GM18498 (cell line): ENCODE results near the gene GABARAPL1.
A peak's percentile ranks its signal among the peaks of the same experiment; 100 is the strongest.
"Not testable (repeated sequence)": the region's sequence is repeated elsewhere in the genome, so short reads cannot be mapped to it uniquely, and the experiment has no call there.

ENCODE experiments used
- ATAC-seq: cut with Tn5 transposase; IDR thresholded peaks from one replicate; pipeline ENCODE4 v1.9.1; 2021; ENCODE audit warnings: mild to moderate bottlenecking, moderate library complexity; ENCODE audit not compliant: unreplicated experiment

The GABARAPL1 gene

DNA sequence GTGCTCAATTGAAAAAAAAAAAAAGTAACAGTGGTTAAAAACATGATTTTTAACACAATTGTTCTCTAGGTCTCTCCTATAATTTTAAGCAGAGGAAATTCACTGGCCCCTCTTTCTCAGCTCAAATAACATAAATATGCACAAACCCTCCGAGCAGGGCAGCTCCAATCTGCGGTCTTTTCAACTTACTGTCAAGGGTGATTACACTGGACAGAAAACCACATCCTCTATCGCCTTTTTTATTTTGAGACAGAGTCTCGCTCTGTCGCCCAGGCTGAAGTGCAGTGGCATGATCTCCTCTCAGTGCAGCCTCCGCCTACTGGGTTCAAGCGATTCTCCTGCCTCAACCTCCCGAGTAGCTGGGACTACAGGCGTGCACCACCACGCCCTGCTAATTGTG is 16.5 kb upstream of the GABARAPL1 start:
- peak; percentile 90 for ATAC-seq

DNA sequence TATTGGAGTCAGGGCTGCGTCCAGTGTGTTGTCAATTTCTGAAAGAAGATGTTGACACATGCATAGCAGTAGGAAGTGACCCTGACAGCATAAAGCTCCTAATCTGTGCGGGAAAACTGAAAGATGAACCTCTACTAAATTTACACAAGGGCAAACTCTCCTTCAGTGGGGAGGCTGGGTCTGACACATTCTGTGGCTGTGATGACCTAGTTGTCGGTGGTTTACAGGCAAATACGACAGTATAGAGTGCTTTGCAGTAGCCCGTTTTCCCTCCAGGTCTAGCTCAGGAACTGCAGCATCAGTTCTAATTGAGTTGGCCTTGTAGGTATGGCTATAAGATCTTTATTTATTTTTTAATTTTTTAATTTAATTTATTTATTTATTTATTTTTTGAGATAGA is 14.8 kb upstream of the GABARAPL1 start:
- ATAC-seq: no peak

DNA sequence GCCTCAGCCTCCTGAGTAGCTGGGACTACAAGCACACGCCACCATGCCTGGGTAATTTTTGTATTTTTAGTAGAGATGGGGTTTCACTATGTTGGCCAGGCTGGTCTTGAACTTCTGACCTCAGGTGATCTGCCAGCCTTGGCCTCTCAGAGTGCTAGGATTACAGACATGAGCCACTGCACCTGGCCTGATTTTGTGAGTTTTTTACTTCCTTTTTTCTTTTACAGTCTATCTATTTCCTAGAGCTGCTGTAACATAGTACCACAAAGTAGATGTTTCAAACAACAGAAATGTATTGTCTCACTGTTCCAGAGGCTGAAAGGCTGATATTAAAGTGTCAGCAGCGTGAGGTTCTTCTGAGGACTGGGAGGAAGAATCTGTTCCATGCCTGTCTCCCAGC is 8.2 kb upstream of the GABARAPL1 start:
- not testable (repeated sequence) for ATAC-seq

GRCh38 chr12:10205220-10205807 is 7.4 kb upstream of the GABARAPL1 start:
- ATAC-seq: no peak

GRCh38 chr12:10207136-10207535 is 5.5 kb upstream of the GABARAPL1 start:
- ATAC-seq: no peak

DNA sequence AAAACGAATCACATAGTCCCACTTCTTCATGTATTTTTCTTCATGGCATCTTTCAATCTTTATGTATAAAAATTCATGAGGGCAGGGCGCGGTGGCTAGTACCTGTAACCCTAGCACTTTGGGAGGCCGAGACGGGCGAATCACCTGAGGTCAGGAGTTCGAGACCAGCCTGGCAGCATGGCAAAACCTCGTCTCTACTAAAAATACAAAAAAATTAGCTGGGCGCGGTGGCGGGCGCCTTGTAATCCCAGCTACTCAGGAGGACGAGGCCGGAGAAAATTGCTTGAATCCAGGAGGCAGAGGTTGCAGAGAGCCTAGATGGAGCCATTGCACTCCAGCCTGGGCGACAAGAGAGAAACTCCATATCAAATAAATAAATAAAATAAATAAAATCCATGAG is 2.5 kb upstream of the GABARAPL1 start:
- ATAC-seq: no peak

DNA sequence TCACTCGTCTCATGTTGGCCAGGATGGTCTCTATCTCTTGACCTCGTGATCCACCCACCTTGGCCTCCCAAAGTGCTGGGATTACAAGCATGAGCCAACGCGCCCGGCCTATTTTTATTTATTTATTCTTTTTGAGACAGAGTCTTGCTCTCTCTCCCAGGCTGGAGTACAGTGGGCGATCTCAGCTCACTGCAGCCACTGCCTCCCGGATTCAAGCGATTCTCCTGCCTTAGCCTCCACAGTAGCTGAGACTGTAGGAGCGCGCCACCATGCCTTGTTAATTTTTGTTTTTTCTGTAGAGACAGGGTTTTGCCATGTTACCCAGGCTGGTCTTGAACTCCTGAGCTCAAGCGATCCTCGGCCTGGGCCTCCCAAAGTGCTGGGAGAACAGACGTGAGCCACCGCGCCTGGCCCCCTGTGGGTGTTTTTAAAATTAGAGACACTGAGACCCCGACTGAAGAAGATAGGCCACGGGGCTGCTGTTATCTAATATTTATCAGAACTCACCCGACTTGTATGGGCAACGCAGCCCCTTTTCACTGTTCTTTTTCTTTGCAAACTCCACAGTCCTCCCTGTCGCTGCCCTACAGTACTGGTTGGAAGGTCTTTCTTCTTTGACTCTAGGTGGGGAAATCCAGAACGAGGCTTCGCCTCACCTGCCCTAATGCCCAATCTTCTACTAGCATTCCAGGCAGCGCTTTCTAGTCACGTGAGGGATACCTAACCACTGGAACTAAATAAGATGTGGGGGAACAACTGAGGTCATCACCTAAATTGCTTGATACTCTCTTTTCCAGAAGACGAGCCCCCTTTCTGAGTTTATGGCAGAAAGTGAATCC is 1.4 kb upstream of the GABARAPL1 start:
- no peak for ATAC-seq

DNA sequence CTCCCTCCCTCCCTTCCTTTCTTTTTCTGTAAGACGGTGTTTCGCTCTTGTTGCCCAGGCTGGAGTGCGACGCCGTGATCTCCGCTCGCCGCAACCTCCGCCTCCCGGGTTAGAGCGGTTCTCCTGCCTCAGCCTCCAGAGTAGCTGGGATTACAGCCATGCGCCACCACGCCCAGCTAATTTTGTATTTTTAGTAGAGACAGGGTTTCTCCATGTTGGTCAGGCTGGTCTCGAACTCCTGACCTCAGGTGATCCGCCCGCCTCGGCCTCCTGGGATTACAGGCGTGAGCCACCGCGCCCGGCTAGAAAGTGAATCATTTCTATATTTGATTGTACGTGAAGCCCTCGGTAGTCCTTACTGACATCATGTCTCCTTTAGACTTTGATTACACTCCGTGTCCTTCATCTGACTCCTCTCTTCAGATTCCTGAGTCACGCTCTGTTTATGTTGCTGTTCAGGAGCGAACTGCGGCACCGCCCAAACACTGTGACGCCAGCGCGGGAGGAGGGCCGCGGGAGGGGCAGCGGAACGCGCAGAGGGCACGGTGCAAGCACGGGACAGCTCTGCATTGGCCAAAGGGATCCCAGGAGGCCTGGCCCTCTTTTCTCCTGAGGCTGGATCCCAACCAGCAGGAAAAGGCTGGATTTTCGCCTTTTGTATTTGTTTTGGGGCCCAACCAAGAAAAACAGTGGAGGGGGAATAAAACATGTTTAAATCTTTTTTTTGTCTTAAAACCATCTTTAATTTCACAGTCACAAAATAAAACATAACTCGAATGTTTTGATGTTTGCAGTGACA is 538 bp upstream of the GABARAPL1 start:
- ATAC-seq: peak; percentile 78

GRCh38 chr12:10213168-10214135 is 775 bp downstream of the GABARAPL1 start:
- peak; percentile 60 for ATAC-seq

GRCh38 chr12:10214136-10214894 is 1.6 kb downstream of the GABARAPL1 start:
- no peak for ATAC-seq

- ATAC-seq: no peak
Measured at GRCh38 chr12:10214895-10215267, 2.2 kb downstream of the GABARAPL1 start.

- ATAC-seq: no peak
Measured at GRCh38 chr12:10215436-10215835, 2.8 kb downstream of the GABARAPL1 start.

GRCh38 chr12:10215946-10216345 is 3.3 kb downstream of the GABARAPL1 start:
- not testable (repeated sequence) for ATAC-seq

DNA sequence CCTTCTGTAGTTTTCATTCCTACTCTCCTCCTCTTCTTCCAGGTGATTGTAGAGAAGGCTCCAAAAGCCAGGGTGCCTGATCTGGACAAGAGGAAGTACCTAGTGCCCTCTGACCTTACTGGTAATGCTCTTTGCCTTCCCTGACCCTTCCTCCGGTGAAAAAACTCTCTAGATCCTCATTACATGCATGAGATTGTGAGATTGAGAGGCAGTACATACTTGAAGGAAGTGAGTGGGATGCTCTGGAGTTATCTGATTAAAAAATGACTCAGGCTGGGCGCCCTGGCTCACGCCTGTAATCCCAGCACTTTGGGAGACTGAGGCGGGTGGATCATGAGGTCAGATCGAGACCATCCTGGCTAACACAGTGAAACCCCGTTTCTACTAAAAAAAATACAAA is 5.3 kb downstream of the GABARAPL1 start:
- no peak for ATAC-seq

DNA sequence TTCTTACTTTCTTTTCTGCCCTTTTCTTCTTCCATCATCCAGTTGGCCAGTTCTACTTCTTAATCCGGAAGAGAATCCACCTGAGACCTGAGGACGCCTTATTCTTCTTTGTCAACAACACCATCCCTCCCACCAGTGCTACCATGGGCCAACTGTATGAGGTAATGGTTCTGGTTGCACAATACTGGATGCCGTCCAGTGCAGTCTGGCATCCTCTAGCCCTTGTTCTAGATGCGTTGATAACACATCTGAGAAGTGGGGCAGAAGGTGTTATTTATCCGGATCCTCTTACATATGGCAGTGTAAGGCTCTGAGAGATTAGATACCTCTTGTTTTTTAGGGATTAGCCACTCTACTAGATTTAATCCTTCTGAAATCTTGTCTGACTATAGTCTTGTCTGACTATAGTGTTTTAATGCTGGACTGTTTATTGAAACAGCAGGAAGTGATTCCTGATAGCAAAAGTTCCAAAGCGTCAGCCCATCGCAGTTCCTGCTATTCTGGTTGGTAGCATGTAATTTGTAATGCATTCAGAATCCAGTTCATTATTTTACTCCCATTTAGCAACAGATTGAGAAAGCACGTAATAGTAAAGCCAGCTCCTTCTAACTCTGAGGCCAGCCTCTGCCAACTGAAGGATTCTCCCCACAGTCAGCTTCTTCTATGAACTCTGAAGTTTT is 7.9 kb downstream of the GABARAPL1 start:
- ATAC-seq: no peak

DNA sequence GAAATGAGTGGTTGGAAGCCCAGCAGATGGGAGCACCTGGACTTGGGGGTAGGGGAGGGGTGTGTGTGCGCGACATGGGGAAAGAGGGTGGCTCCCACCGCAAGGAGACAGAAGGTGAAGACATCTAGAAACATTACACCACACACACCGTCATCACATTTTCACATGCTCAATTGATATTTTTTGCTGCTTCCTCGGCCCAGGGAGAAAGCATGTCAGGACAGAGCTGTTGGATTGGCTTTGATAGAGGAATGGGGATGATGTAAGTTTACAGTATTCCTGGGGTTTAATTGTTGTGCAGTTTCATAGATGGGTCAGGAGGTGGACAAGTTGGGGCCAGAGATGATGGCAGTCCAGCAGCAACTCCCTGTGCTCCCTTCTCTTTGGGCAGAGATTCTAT is 9.2 kb downstream of the GABARAPL1 start:
- no peak for ATAC-seq

DNA sequence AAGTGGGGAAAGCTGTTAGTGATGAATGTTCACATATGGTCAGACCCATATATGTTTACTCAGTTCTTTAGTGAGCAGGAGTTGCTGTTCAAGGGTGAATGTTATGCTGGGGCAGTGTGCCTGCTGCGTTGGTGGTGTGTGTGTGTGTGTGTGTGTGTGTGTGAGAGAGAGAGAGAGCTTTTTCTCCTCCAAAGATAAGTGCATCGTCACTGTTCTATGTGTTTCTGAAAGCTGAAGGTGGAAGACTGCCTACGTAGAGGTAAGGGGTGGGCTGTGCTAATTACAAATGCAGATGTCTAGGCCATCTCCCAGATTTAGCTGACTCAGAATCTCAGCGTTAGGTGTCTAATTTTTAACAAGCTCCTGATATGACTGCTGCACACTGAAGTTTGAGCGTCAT is 10.5 kb downstream of the GABARAPL1 start:
- ATAC-seq: no peak

- ATAC-seq: not testable (repeated sequence)
Measured at GRCh38 chr12:10225426-10225825, 12.7 kb downstream of the GABARAPL1 start.

- ATAC-seq: no peak
Measured at GRCh38 chr12:10226086-10226485, 13.4 kb downstream of the GABARAPL1 start.
